H1 (cell line): ENCODE data around the gene DNAJA1. TPM values are rescaled to one million over a fixed set of nuclear protein-coding genes. Genes with fewer than 3 reads are reported as not detected.

Source experiments
- CTCF ChIA-PET: fragments of 300-600 bp; sonication (Branson Sonifier 250); formaldehyde crosslinking; loops from one replicate; lab custom pipeline; 2021; ENCODE audit not compliant: partially characterized antibody; lab: Charles Lee
- POLR2A ChIA-PET: fragments of 300-600 bp; sonication (Branson Sonifier 250); formaldehyde crosslinking; loops from one replicate; lab custom pipeline; 2021; ENCODE audit warnings: inconsistent platforms; ENCODE audit not compliant: partially characterized antibody; lab: Charles Lee
- DNase-seq, 2 experiments: peaks; one replicate each; pipeline versions ENCODE4 v3.0.0 to v3.0.0-alpha.2; 2010 to 2022; ENCODE audit warnings: low spot score in 2 of 2, low read depth in 1 of 2, mixed read lengths in 1 of 2
- FAIRE-seq: peaks from 2 replicates; lab custom pipeline; 2011; peaks lifted over from hg19 to GRCh38; lab: Jason Lieb, UNC
- H2AFZ ChIP-seq: 2 replicates; pipeline ENCODE4 v1.8.1; 2012; ENCODE audit warnings: low read length, inconsistent platforms
- H2AK5ac ChIP-seq: 2 replicates; pipeline ENCODE4 v1.6.1; 2013; ENCODE audit warnings: low read depth, low read length
- H2BK120ac ChIP-seq: replicated peaks from 2 replicates; pipeline ENCODE3; 2013; ENCODE audit warnings: low read depth, low read length, inconsistent platforms
- H2BK12ac ChIP-seq: 2 replicates; pipeline ENCODE4 v1.6.1; 2013; ENCODE audit warnings: low read depth, low read length
- H2BK15ac ChIP-seq: 2 replicates; pipeline ENCODE4 v1.6.1; 2013; ENCODE audit warnings: low read length
- H2BK20ac ChIP-seq: 2 replicates; pipeline ENCODE4 v1.6.1; 2013; ENCODE audit warnings: low read length
- H2BK5ac ChIP-seq: 2 replicates; pipeline ENCODE4 v1.6.1; 2013; ENCODE audit warnings: low read depth, low read length
- H3K14ac ChIP-seq: 2 replicates; pipeline ENCODE4 v1.6.1; 2013; ENCODE audit warnings: inconsistent platforms; ENCODE audit not compliant: insufficient read length
- H3K18ac ChIP-seq: 2 replicates; pipeline ENCODE4 v1.6.1; 2013; ENCODE audit warnings: low read length; ENCODE audit errors: extremely low read depth
- H3K23ac ChIP-seq: 2 replicates; pipeline ENCODE4 v1.6.1; 2013; ENCODE audit warnings: inconsistent platforms; ENCODE audit not compliant: insufficient read length
- H3K23me2 ChIP-seq: 2 replicates; pipeline ENCODE4 v1.6.1; 2013; ENCODE audit warnings: low read depth, low read length
- H3K27ac ChIP-seq: 2 replicates; pipeline ENCODE4 v1.6.1; 2011; ENCODE audit warnings: low read depth, low read length, inconsistent platforms
- H3K27me3 ChIP-seq, 4 experiments: replicated peaks in 1 of 4; 1 replicate in 1 of 4; 2 replicates in 3 of 4; pipeline versions ENCODE4 v1.6.1 to v1.8.1; 2011 to 2013; ENCODE audit warnings: low read length in 3 of 4, mild to moderate bottlenecking in 3 of 4, inconsistent platforms in 2 of 4, mixed read lengths in 2 of 4, moderate library complexity in 1 of 4; ENCODE audit not compliant: control insufficient read depth in 3 of 4, insufficient read depth in 3 of 4; ENCODE audit errors: extremely low read depth in 1 of 4
- H3K36me3 ChIP-seq, 4 experiments: 2 replicates each; pipeline versions ENCODE4 v1.6.1 to v1.8.1; 2011 to 2013; ENCODE audit warnings: mild to moderate bottlenecking in 4 of 4, low read length in 3 of 4, moderate library complexity in 2 of 4, control low read depth in 1 of 4, inconsistent platforms in 1 of 4; ENCODE audit not compliant: insufficient read depth in 4 of 4, control insufficient read depth in 2 of 4
- H3K4ac ChIP-seq: replicated peaks from 2 replicates; pipeline ENCODE3; 2013; ENCODE audit warnings: low read length, low read depth, mixed read lengths, inconsistent platforms; ENCODE audit not compliant: insufficient read length
- H3K4me1 ChIP-seq, 4 experiments: replicated peaks in 1 of 4; 1 replicate in 1 of 4; 2 replicates in 3 of 4; pipeline versions ENCODE4 v1.6.1 to v1.8.1; 2011 to 2013; ENCODE audit warnings: low read length in 3 of 4, inconsistent platforms in 2 of 4, mixed read lengths in 1 of 4; ENCODE audit not compliant: insufficient read depth in 4 of 4, control insufficient read depth in 3 of 4
- H3K4me2 ChIP-seq, 2 experiments: 2 replicates each; pipeline versions ENCODE4 v1.6.1 to v1.8.1; 2011 to 2013; ENCODE audit warnings: low read depth in 2 of 2, low read length in 2 of 2, control low read depth in 1 of 2, inconsistent platforms in 1 of 2, mild to moderate bottlenecking in 1 of 2; ENCODE audit not compliant: insufficient read depth in 1 of 2
- H3K4me3 ChIP-seq, 4 experiments: fragments of 200-600, 300-600 bp in 1 of 4; sonication (generic), shearing (Covaris generic), sonication (Bioruptor Twin) in 1 of 4; 2 replicates each; pipeline versions ENCODE4 v1.5.1 to v1.8.1; 2011 to 2016; ENCODE audit warnings: low read length in 4 of 4, low read depth in 3 of 4, control low read depth in 2 of 4, inconsistent platforms in 2 of 4, mild to moderate bottlenecking in 2 of 4, mixed read lengths in 1 of 4, moderate library complexity in 1 of 4; ENCODE audit not compliant: insufficient read depth in 2 of 4; ENCODE audit errors: extremely low read depth in 1 of 4
- H3K56ac ChIP-seq: replicated peaks from 2 replicates; pipeline ENCODE3; 2013; ENCODE audit warnings: low read depth, mild to moderate bottlenecking, mixed read lengths, low read length, inconsistent platforms; ENCODE audit not compliant: insufficient read length
- H3K79me1 ChIP-seq: 2 replicates; pipeline ENCODE4 v1.6.1; 2013; ENCODE audit warnings: low read depth, low read length, control low read depth
- H3K79me2 ChIP-seq, 2 experiments: 2 replicates each; pipeline versions ENCODE4 v1.6.1 to v1.8.1; 2012 to 2013; ENCODE audit warnings: low read length in 2 of 2, mild to moderate bottlenecking in 2 of 2, inconsistent platforms in 1 of 2; ENCODE audit not compliant: insufficient read depth in 2 of 2, control insufficient read depth in 1 of 2
- H3K9ac ChIP-seq, 4 experiments: replicated peaks in 1 of 4; 1 replicate in 1 of 4; 2 replicates in 3 of 4; pipeline versions ENCODE4 v1.6.1 to v1.8.1; 2011 to 2013; ENCODE audit warnings: low read depth in 3 of 4, low read length in 3 of 4, control low read depth in 2 of 4, mild to moderate bottlenecking in 2 of 4, moderate library complexity in 2 of 4, inconsistent platforms in 1 of 4; ENCODE audit errors: extremely low read depth in 1 of 4
- H3K9me3 ChIP-seq, 2 experiments: 2 replicates each; pipeline versions ENCODE4 v1.6.1 to v1.8.1; 2012 to 2013; ENCODE audit warnings: mild to moderate bottlenecking in 2 of 2, moderate library complexity in 2 of 2, control low read depth in 1 of 2, inconsistent platforms in 1 of 2, low read depth in 1 of 2, low read length in 1 of 2, mixed read lengths in 1 of 2; ENCODE audit not compliant: insufficient read depth in 2 of 2
- H4K20me1 ChIP-seq, 2 experiments: replicated peaks in 1 of 2; 2 replicates each; pipeline versions ENCODE3 to v1.8.1; 2011 to 2013; ENCODE audit warnings: inconsistent platforms in 2 of 2, low read length in 2 of 2, mild to moderate bottlenecking in 1 of 2; ENCODE audit not compliant: insufficient read depth in 2 of 2, control insufficient read depth in 1 of 2
- H4K5ac ChIP-seq: 2 replicates; pipeline ENCODE4 v1.6.1; 2013; ENCODE audit warnings: low read length, low read depth, mixed read lengths, inconsistent platforms; ENCODE audit not compliant: insufficient read length
- H4K8ac ChIP-seq: 2 replicates; pipeline ENCODE4 v1.8.0; 2013; ENCODE audit warnings: mild to moderate bottlenecking, moderate library complexity, low read length, inconsistent platforms; ENCODE audit not compliant: insufficient read depth; ENCODE audit errors: extremely low read depth
- H4K91ac ChIP-seq: replicated peaks from 2 replicates; pipeline ENCODE3; 2013; ENCODE audit warnings: low read length, mixed read lengths, inconsistent platforms; ENCODE audit not compliant: insufficient read length
- E2F6 ChIP-seq: IDR thresholded peaks from 2 replicates; pipeline ENCODE4 v1.6.1; 2012; ENCODE audit warnings: inconsistent platforms
- EZH2 ChIP-seq: fragments of 200-600 bp; sonication (generic); IDR thresholded peaks from 2 replicates; pipeline ENCODE4 v1.7.1; 2012; ENCODE audit warnings: low read depth, mild to moderate bottlenecking, moderate library complexity, low read length, inconsistent platforms; ENCODE audit not compliant: severe bottlenecking
- JUND ChIP-seq: IDR thresholded peaks from 2 replicates; pipeline ENCODE4 v1.6.1; 2011; ENCODE audit warnings: mild to moderate bottlenecking, improper control_type of control experiment, low read length
- MAX ChIP-seq: IDR thresholded peaks from 2 replicates; pipeline ENCODE4 v1.6.1; 2012; ENCODE audit warnings: inconsistent platforms
- NRF1 ChIP-seq: IDR thresholded peaks from 2 replicates; pipeline ENCODE4 v1.6.1; 2011; ENCODE audit warnings: mild to moderate bottlenecking, low read depth, low read length, improper control_type of control experiment
- POLR2A ChIP-seq, 2 experiments: IDR thresholded peaks; 1 replicate in 1 of 2; 2 replicates in 1 of 2; pipeline ENCODE4 v1.6.1; 2011; ENCODE audit warnings: low read depth in 2 of 2, low read length in 2 of 2, mild to moderate bottlenecking in 2 of 2; ENCODE audit errors: control extremely low read depth in 1 of 2
- POLR2AphosphoS5 ChIP-seq: IDR thresholded peaks from 2 replicates; pipeline ENCODE4 v1.6.1; 2011; ENCODE audit warnings: low read depth, low read length
- POU5F1 ChIP-seq: IDR thresholded peaks from 2 replicates; pipeline ENCODE4 v1.6.1; 2011; ENCODE audit warnings: low read depth, mild to moderate bottlenecking, low read length, moderate library complexity
- TBP ChIP-seq: IDR thresholded peaks from 2 replicates; pipeline ENCODE4 v1.6.1; 2011; ENCODE audit warnings: low read depth, low read length, improper control_type of control experiment
- USF2 ChIP-seq: IDR thresholded peaks from 2 replicates; pipeline ENCODE4 v1.6.1; 2011; ENCODE audit warnings: low read length, improper control_type of control experiment
- ZNF274 ChIP-seq: IDR thresholded peaks from 2 replicates; pipeline ENCODE4 v1.7.0; 2012; ENCODE audit warnings: low read length, borderline replicate concordance; ENCODE audit errors: extremely low read depth
- WGBS, 2 experiments: shearing (Covaris generic) in 1 of 2; methylation state at CpG; one replicate each; pipeline versions ENCODE4 v1.1.6 to v1.1.7; 2013 to 2015; ENCODE audit warnings: low lambda C conversion rate in 2 of 2, mixed read lengths in 2 of 2, inconsistent platforms in 1 of 2, low coverage in 1 of 2, missing lambda C conversion rate in 1 of 2; ENCODE audit not compliant: insufficient replicate concordance in 2 of 2, insufficient coverage in 1 of 2, insufficient read length in 1 of 2; ENCODE audit errors: extremely low coverage in 1 of 2, missing lambda C conversion rate in 1 of 2; 5-methylcytosine and 5-hydroxymethylcytosine counted together
- polyA plus RNA-seq, 7 experiments: library from polyadenylated mRNA; depleted of rRNA in 3 of 7; stranded (reverse) in 5 of 7; unstranded in 2 of 7; fragments of >200 nt in 5 of 7; fragments of 200-250 nt in 2 of 7; gene quantifications; 1 replicate in 5 of 7; 2 replicates in 1 of 7; 4 replicates in 1 of 7; pipeline versions ENCODE4 v1.2.1 to v1.2.3, GENCODE V29; 2011 to 2013; ENCODE audit warnings: missing spikeins in 2 of 7, mixed read lengths in 2 of 7
- total RNA-seq: library from RNA; stranded (reverse); fragmentation: NEBNext Ultra II Directional; extraction: Animal tissue kit (Norgen Biotek cat#: 25700); gene quantifications from 2 replicates; pipeline ENCODE4 v1.2.1, GENCODE V29; 2021

DNAJA1 gene
- total and polyA plus RNA-seq, 2 of the 8 experiments (the other 6 are each of a cell fraction or from before 2014, with no cell fraction given) = 54.4 to 159 TPM

GRCh38 chr9:33044162-33044673 is 19.1 kb downstream of the DNAJA1 start:
- peak overlapping the region in 1 of 4 experiments; percentile 50; a peak in 1 of 7 replicates for H3K9ac ChIP-seq
- H3K23ac ChIP-seq = no peak overlapping the region
- no peak overlapping the region for H2AK5ac ChIP-seq
- H3K27ac ChIP-seq = no peak overlapping the region
- H3K9me3 ChIP-seq = no peaks in the 10 kb centered on the region
- WGBS, 2 experiments = 59% methylated on average over 36 of the region's 41 CpGs; no CpG with 5 or more reads in 1 of the 2 experiments
- H3K23me2 ChIP-seq = 0 out of 2 replicates have a peak, but pooled peaks cover 3% of the 10 kb centered on the region
- 0 out of 2 replicates have a peak overlapping the region, but pooled peaks have one; percentile 38 for H4K8ac ChIP-seq
- peak overlapping the region; percentile 51 for H4K5ac ChIP-seq
- no peaks in the 10 kb centered on the region for H3K79me2 ChIP-seq
- no peak overlapping the region for H3K18ac ChIP-seq
- DNase-seq (peak; percentile 38 to 83), FAIRE-seq (no peak)
- no peak overlapping the region for H3K14ac ChIP-seq
- no peak overlapping the region for H2AFZ ChIP-seq
- peak overlapping the region; percentile 37 to 61 (median 44) for H3K4me3 ChIP-seq
- no peaks in the 10 kb centered on the region for H4K20me1 ChIP-seq
- H2BK15ac ChIP-seq = no peak overlapping the region
- no peak overlapping the region for H3K4ac ChIP-seq
- no peak overlapping the region for H2BK20ac ChIP-seq
- H2BK12ac ChIP-seq = no peak overlapping the region
- peaks cover 0 to 23% (median 9%) of the 10 kb centered on the region in 4 experiments; a peak in 6 of 8 replicates for H3K36me3 ChIP-seq
- H2BK5ac ChIP-seq = no peak overlapping the region
- H3K4me2 ChIP-seq = peak overlapping the region; percentile 71 to 81
- CTCF ChIA-PET = interaction anchor here (0.5 to 1.2 kb wide), 7 partner anchors 15 to 182 kb away, joined by 3 to 6 read pairs (median 3); partner anchors contain the start of gene DNAJA1
- no peaks in the 10 kb centered on the region for H3K79me1 ChIP-seq
- POLR2A ChIA-PET = interaction anchor here (0.6 to 5.7 kb wide), 15 partner anchors 10 to 204 kb away, joined by 3 to 78 read pairs (median 4); partner anchors contain the start of genes DNAJA1 and SMU1
- no peak overlapping the region for H2BK120ac ChIP-seq
- H3K4me1 ChIP-seq = peaks cover 0 to 8% (median 3%) of the 10 kb centered on the region in 4 experiments; a peak in 4 of 7 replicates
- H4K91ac ChIP-seq = no peak overlapping the region
- no peak overlapping the region for H3K56ac ChIP-seq
- H3K27me3 ChIP-seq = no peaks in the 10 kb centered on the region
- no peak for TF ChIP-seq EZH2
- TF ChIP-seq POLR2AphosphoS5 = peak; percentile 48; the same call in 1 of the 2 replicates
- TF ChIP-seq JUND = peak; percentile 66; the same call in 1 of the 2 replicates
- TF ChIP-seq POU5F1 = no peak
- no peak for TF ChIP-seq USF2
- TF ChIP-seq TBP = peak; percentile 30; the same call in 1 of the 2 replicates
- peak; percentile 75 for TF ChIP-seq E2F6
- TF ChIP-seq NRF1 = peak; percentile 51
- peak in 1 of 2 experiments; percentile 13; a peak in 2 of 3 replicates for TF ChIP-seq POLR2A (IDR thresholded peaks at IDR 0.05; ENCODE audit: control extremely low read depth in 1 of 2, low read depth in 2 of 2, low read length in 2 of 2)
- no peak for TF ChIP-seq ZNF274
- peak; percentile 70; the same call in 1 of the 2 replicates for TF ChIP-seq MAX
